Measurements from ENCODE around the gene ERC1.

DNA sequence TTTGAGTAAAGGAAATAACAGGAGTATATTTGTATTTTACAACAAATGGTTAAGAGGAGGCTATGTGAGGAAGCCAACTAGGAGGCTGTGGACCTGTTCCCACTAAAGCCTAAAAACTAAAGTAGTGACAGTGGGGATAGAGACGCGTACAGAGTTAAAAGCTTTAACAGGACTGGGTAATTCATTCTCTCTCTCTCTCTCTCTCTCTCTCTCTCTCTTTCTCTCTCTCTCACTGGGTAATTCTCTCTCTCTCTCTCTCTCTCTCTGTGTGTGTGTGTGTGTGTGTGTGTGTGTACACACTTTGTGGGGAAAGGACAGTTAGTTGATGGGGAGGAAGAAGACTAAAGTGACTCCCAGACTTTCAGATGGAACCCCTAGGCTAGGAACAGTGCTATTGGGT is 16.3 kb downstream of the ERC1 start:
- no peak for TF ChIP-seq TAF1 (IDR thresholded peaks at IDR 0.05; ENCODE audit: low read depth, low read length)
- TF ChIP-seq POLR2A (IDR thresholded peaks at IDR 0.05; ENCODE audit: low read depth, low read length), result no peak
- no peak for TF ChIP-seq POLR2AphosphoS5 (IDR thresholded peaks at IDR 0.05; ENCODE audit: low read depth, low read length)
- no peak for TF ChIP-seq SPI1 (IDR thresholded peaks at IDR 0.05; ENCODE audit: low read depth, low read length)
- TF ChIP-seq PAX5 (IDR thresholded peaks at IDR 0.05; ENCODE audit: insufficient read depth, low read length, severe bottlenecking), result no peak
